Measurements from ENCODE around the gene OR10A6. TPM values are rescaled to one million over a fixed set of nuclear protein-coding genes. Genes with fewer than 3 reads are reported as not detected.

OR10A6 gene
- total and polyA plus RNA-seq, 2 of the 4 experiments (the other 2 are of a cell fraction): 0.19 TPM; not detected in 1

GRCh38 chr11:7944123-7944522 lies 13.1 kb upstream of the OR10A6 start:
- DNase-seq (no peak), ATAC-seq (ENCODE audit: low read depth) (no peak)
- H4K20me1 ChIP-seq (ENCODE audit: insufficient read depth, low read length): no peaks in the 10 kb centered on the region
- no peaks in the 10 kb centered on the region for H3K4me1 ChIP-seq (ENCODE audit: control insufficient read depth, insufficient read depth, low read length)
- no peak for TF ChIP-seq MAZ (IDR thresholded peaks at IDR 0.05; ENCODE audit: borderline replicate concordance, low read depth, low read length)
- no peak for TF ChIP-seq RAD21 (IDR thresholded peaks at IDR 0.05; ENCODE audit: low read length)
- no peak for TF ChIP-seq MAFK (IDR thresholded peaks at IDR 0.05; ENCODE audit: low read depth, low read length)
- no peak for TF ChIP-seq CTCF (conservative IDR thresholded peaks at IDR 0.05; ENCODE audit: low read depth, low read length)
- no peak for TF ChIP-seq CEBPB (IDR thresholded peaks at IDR 0.05; ENCODE audit: low read depth, low read length)
- no peak for TF ChIP-seq USF2 (IDR thresholded peaks at IDR 0.05; ENCODE audit: low read depth, low read length)
- BruUV-seq (replicated peaks): no TSS peak
- H3K79me1 ChIP-seq (ENCODE audit: low read depth in 1 of 2, low read length in 2 of 2): no peaks in the 10 kb centered on the region
- H3K9me1 ChIP-seq (ENCODE audit: insufficient read depth, low read length): no peaks in the 10 kb centered on the region
- no peak overlapping the region for H2AK5ac ChIP-seq (ENCODE audit: low read depth, low read length)
- no peak overlapping the region for H4K91ac ChIP-seq (ENCODE audit: insufficient read depth, low read depth, low read length)
- peaks cover 13% of the 10 kb centered on the region for H3K9me3 ChIP-seq (ENCODE audit: control insufficient read depth, insufficient read depth, low read length)
- no peak overlapping the region for H3K4me2 ChIP-seq (ENCODE audit: low read depth, low read length)
- H2AK9ac ChIP-seq (replicated peaks; ENCODE audit: low read depth, low read length, poor library complexity): no peak overlapping the region
- WGBS, 2 experiments (ENCODE audit: extremely low coverage in 2 of 2, insufficient read length in 1 of 2): no CpG with 5 or more reads among the region's 2 CpGs
- H2BK15ac ChIP-seq (ENCODE audit: low read depth, low read length): no peak overlapping the region
- no peak overlapping the region for H3K23ac ChIP-seq (ENCODE audit: low read depth, low read length)
- no peak overlapping the region for H3K27ac ChIP-seq (ENCODE audit: insufficient read depth, low read length)
- no peak overlapping the region for H2BK5ac ChIP-seq (ENCODE audit: low read depth, low read length, poor library complexity, severe bottlenecking)
- no peak overlapping the region for H3K18ac ChIP-seq (ENCODE audit: low read depth, low read length)
- H3K14ac ChIP-seq (replicated peaks; ENCODE audit: low read depth, low read length): no peak overlapping the region
- no peak overlapping the region for H4K8ac ChIP-seq (ENCODE audit: low read depth in 2 of 2, low read length in 2 of 2)
- CTCF ChIA-PET: interaction anchor here (0.6 kb wide), 1 partner anchor 9 kb away, joined by 3 read pairs; no protein-coding TSS in a partner anchor
- POLR2A ChIA-PET (ENCODE audit: unreplicated experiment): no interaction called here
- H3K56ac ChIP-seq (ENCODE audit: extremely low read depth, insufficient read depth, low read length): no peak overlapping the region
- dilution Hi-C loops (cut with HindIII; ENCODE audit: low sequenced_read_pairs, unreplicated experiment) (no loop called here), in situ Hi-C loops (cut with MboI; ENCODE audit: low sequenced_read_pairs) (no loop called here), intact Hi-C loops (cut with micrococcal nuclease) (no loop called here)
- no peak overlapping the region for H3K9ac ChIP-seq (ENCODE audit: low read depth, low read length)
- no peak overlapping the region for H3K4ac ChIP-seq (ENCODE audit: low read depth, low read length)
- H2BK20ac ChIP-seq (ENCODE audit: low read depth, low read length): no peak overlapping the region
- H2BK120ac ChIP-seq (ENCODE audit: low read depth, low read length): no peak overlapping the region
- no peak overlapping the region for H4K5ac ChIP-seq (ENCODE audit: low read depth, low read length)
- no peak overlapping the region for H2AFZ ChIP-seq (replicated peaks; ENCODE audit: low read length, poor library complexity)
- H3K27me3 ChIP-seq (ENCODE audit: control insufficient read depth, insufficient read depth, low read length): peaks cover 3% of the 10 kb centered on the region
- H3K36me3 ChIP-seq (ENCODE audit: control insufficient read depth, insufficient read depth, low read length): no peaks in the 10 kb centered on the region
- H3K4me3 ChIP-seq (ENCODE audit: insufficient read depth, low read depth, low read length): no peak overlapping the region

Measured in IMR-90 (cell line).